NB4 (cell line): Measurements from ENCODE around the gene FSTL4.

Experiments used
- MAX ChIP-seq: IDR thresholded peaks from 2 replicates; pipeline ENCODE4 v1.6.1; 2011; ENCODE audit warnings: low read depth, low read length
- MYC ChIP-seq: IDR thresholded peaks from 2 replicates; pipeline ENCODE4 v1.6.1; 2011; ENCODE audit warnings: low read depth, low read length
- POLR2A ChIP-seq: IDR thresholded peaks from 2 replicates; pipeline ENCODE4 v1.6.1; 2011; ENCODE audit warnings: mild to moderate bottlenecking; ENCODE audit not compliant: insufficient read length; ENCODE audit errors: extremely low read depth
- TF ChIP-seq, protein P1 (sequence below): IDR thresholded peaks from one replicate; pipeline ENCODE4 v1.5.1; 2012; ENCODE audit warnings: low read depth, low read length

GRCh38 chr5:133396187-133396741, 216.1 kb downstream of the FSTL4 start:
- TF ChIP-seq, protein P1, sequence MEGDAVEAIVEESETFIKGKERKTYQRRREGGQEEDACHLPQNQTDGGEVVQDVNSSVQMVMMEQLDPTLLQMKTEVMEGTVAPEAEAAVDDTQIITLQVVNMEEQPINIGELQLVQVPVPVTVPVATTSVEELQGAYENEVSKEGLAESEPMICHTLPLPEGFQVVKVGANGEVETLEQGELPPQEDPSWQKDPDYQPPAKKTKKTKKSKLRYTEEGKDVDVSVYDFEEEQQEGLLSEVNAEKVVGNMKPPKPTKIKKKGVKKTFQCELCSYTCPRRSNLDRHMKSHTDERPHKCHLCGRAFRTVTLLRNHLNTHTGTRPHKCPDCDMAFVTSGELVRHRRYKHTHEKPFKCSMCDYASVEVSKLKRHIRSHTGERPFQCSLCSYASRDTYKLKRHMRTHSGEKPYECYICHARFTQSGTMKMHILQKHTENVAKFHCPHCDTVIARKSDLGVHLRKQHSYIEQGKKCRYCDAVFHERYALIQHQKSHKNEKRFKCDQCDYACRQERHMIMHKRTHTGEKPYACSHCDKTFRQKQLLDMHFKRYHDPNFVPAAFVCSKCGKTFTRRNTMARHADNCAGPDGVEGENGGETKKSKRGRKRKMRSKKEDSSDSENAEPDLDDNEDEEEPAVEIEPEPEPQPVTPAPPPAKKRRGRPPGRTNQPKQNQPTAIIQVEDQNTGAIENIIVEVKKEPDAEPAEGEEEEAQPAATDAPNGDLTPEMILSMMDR = no peak
- TF ChIP-seq POLR2A (no peak), MAX (no peak), MYC (no peak)
